B cell (primary cell): ENCODE measurements around the gene NHEJ1. TPM values are rescaled to one million over a fixed set of nuclear protein-coding genes. Genes with fewer than 3 reads are reported as not detected.

Source experiments
- ATAC-seq: fragments of 200-7000 bp; cut with Tn5 transposase; one replicate; pipeline ENCODE4 v1.10.0; 2021; ENCODE audit warnings: low read depth, mild to moderate bottlenecking, moderate number of reproducible peaks, moderate library complexity
- CTCF ChIA-PET: fragments of 350-600 bp; sonication (Branson Sonifier 250); formaldehyde crosslinking; loops from one replicate; lab custom pipeline; 2021; ENCODE audit warnings: antibody characterized with exemption, inconsistent platforms; lab: Charles Lee
- POLR2A ChIA-PET: fragments of 350-600 bp; sonication (Branson Sonifier 250); formaldehyde crosslinking; loops from one replicate; lab custom pipeline; 2021; ENCODE audit warnings: antibody characterized with exemption; lab: Charles Lee
- DNase-seq: peaks from one replicate; pipeline ENCODE4 v3.0.0; 2013
- H2AFZ ChIP-seq: 2 replicates; pipeline ENCODE4 v1.6.1; 2012; ENCODE audit warnings: mild to moderate bottlenecking, low read depth, low read length; ENCODE audit not compliant: insufficient read depth, poor library complexity, severe bottlenecking
- H3K27ac ChIP-seq, 2 donors: 1 replicate in 1 of 2; 2 replicates in 1 of 2; pipeline ENCODE4 v1.5.1; 2012 to 2013; ENCODE audit warnings: low read length in 2 of 2, mild to moderate bottlenecking in 2 of 2, moderate library complexity in 1 of 2
- H3K27me3 ChIP-seq, 4 experiments: fragments of 200-600 bp in 1 of 4; sonication (generic) in 1 of 4; replicated peaks in 1 of 4; 1 replicate in 2 of 4; 2 replicates in 2 of 4; pipeline versions ENCODE4 v1.6.1 to v1.7.0; 2013 to 2016; ENCODE audit warnings: low read length in 3 of 4, mild to moderate bottlenecking in 2 of 4, mixed read lengths in 1 of 4, moderate library complexity in 1 of 4; ENCODE audit not compliant: insufficient read depth in 4 of 4, control insufficient read depth in 3 of 4; ENCODE audit errors: control extremely low read depth in 1 of 4
- H3K36me3 ChIP-seq, 2 experiments: replicated peaks in 1 of 2; 1 replicate in 1 of 2; 2 replicates in 1 of 2; pipeline versions ENCODE4 v1.6.1 to v1.7.1; 2013; ENCODE audit warnings: low read length in 1 of 2; ENCODE audit not compliant: insufficient read depth in 2 of 2, control insufficient read depth in 1 of 2; ENCODE audit errors: control extremely low read depth in 1 of 2, extremely low read depth in 1 of 2
- H3K4me1 ChIP-seq, 2 donors: fragments of 200-600 bp in 1 of 2; sonication (generic) in 1 of 2; 1 replicate in 1 of 2; 2 replicates in 1 of 2; pipeline versions ENCODE4 v1.5.1 to v1.6.1; 2013 to 2017; ENCODE audit warnings: low read length in 2 of 2; ENCODE audit not compliant: control insufficient read depth in 2 of 2, insufficient read depth in 2 of 2
- H3K4me2 ChIP-seq: replicated peaks from 2 replicates; pipeline ENCODE3; 2012; ENCODE audit warnings: mild to moderate bottlenecking, low read depth, low read length; ENCODE audit not compliant: poor library complexity, severe bottlenecking
- H3K4me3 ChIP-seq, 5 experiments: fragments of 200-600 bp in 1 of 5; sonication (generic) in 1 of 5; 1 replicate in 3 of 5; 2 replicates in 2 of 5; pipeline versions ENCODE4 v1.5.1 to v1.7.0; 2011 to 2016; ENCODE audit warnings: low read length in 4 of 5, mild to moderate bottlenecking in 4 of 5, low read depth in 2 of 5, control low read depth in 1 of 5, moderate library complexity in 1 of 5; ENCODE audit not compliant: insufficient read depth in 1 of 5; ENCODE audit errors: control extremely low read depth in 1 of 5, extremely low read depth in 1 of 5
- H3K79me2 ChIP-seq: fragments of 200-600 bp; sonication (generic); one replicate; pipeline ENCODE4 v1.6.0; 2016; ENCODE audit warnings: low read length; ENCODE audit not compliant: control insufficient read depth, insufficient read depth
- H3K9ac ChIP-seq: fragments of 200-600 bp; sonication (generic); 2 replicates; pipeline ENCODE4 v1.6.1; 2017; ENCODE audit warnings: mild to moderate bottlenecking, low read length, moderate library complexity
- H3K9me3 ChIP-seq, 3 donors: one replicate each; pipeline versions ENCODE4 v1.6.1 to v1.7.1; 2013; ENCODE audit warnings: low read length in 2 of 3; ENCODE audit not compliant: control insufficient read depth in 2 of 3, insufficient read depth in 1 of 3; ENCODE audit errors: control extremely low read depth in 1 of 3
- H4K20me1 ChIP-seq: 2 replicates; pipeline ENCODE4 v1.6.0; 2012; ENCODE audit warnings: mild to moderate bottlenecking, low read length; ENCODE audit not compliant: insufficient read depth, control insufficient read depth, poor library complexity, severe bottlenecking
- H3K27ac Mint-ChIP-seq: one replicate; pipeline ENCODE4 v1.8.0; 2021; ENCODE audit warnings: mixed read lengths
- H3K27me3 Mint-ChIP-seq: one replicate; pipeline ENCODE4 v1.8.0; 2021; ENCODE audit warnings: mixed read lengths
- H3K4me1 Mint-ChIP-seq: one replicate; pipeline ENCODE4 v1.8.0; 2021; ENCODE audit warnings: mixed read lengths
- H3K4me3 Mint-ChIP-seq: one replicate; pipeline ENCODE4 v1.8.0; 2021; ENCODE audit warnings: mixed read lengths
- H3K9me3 Mint-ChIP-seq: one replicate; pipeline ENCODE4 v1.8.0; 2022; ENCODE audit warnings: mixed read lengths; ENCODE audit not compliant: insufficient read depth
- EZH2 ChIP-seq: IDR thresholded peaks from 2 replicates; pipeline ENCODE4 v1.6.1; 2012; ENCODE audit warnings: borderline replicate concordance, low read depth, mild to moderate bottlenecking, moderate library complexity, low read length; ENCODE audit not compliant: insufficient read depth, poor library complexity, severe bottlenecking
- WGBS: methylation state at CpG from one replicate; pipeline ENCODE4 v1.1.5; 2013; ENCODE audit warnings: missing lambda C conversion rate; ENCODE audit not compliant: insufficient coverage; 5-methylcytosine and 5-hydroxymethylcytosine counted together
- intact Hi-C: fragments of 100-400 bp; cut with micrococcal nuclease; formaldehyde crosslinking; loops from one replicate; pipeline ENCODE4 v1.10.0; 2022
- polyA plus RNA-seq: library from polyadenylated mRNA; depleted of rRNA; stranded (reverse); fragments of >200 nt; gene quantifications from 2 replicates; pipeline ENCODE4 v1.2.3, GENCODE V29; 2012
- total RNA-seq, 2 donors: library from RNA; stranded (reverse); fragments of 120-200 nt in 1 of 2; gene quantifications; 1 replicate in 1 of 2; 2 replicates in 1 of 2; pipeline versions ENCODE4 v1.2.3 to v1.2.4, GENCODE V29; 2013 to 2022
- TF ChIP-seq, protein P1 (sequence below): fragments of 200-600 bp; IDR thresholded peaks from one replicate; pipeline ENCODE4 v1.8.0; 2022; ENCODE audit warnings: antibody characterized with exemption, mild to moderate bottlenecking

NHEJ1 gene
- total and polyA plus RNA-seq, 2 donors (not counting 1 experiment from before 2014, with no cell fraction given), result 14.9 to 25.0 TPM

- Mint-ChIP-seq H3K27ac (peak within 1 kb of the TSS; percentile 99), H3K9me3 (no peaks in the 10 kb centered on the region), H3K27me3 (no peaks in the 10 kb centered on the region), H3K4me3 (peak within 1 kb of the TSS; percentile 99), H3K4me1 (peaks cover 46% of the 10 kb centered on the region)
- peak within 1 kb of the TSS; percentile 87 to 97 (median 95) for H3K4me3 ChIP-seq
- H3K4me2 ChIP-seq, result peak within 1 kb of the TSS; percentile 83
- peaks cover 56% of the 10 kb centered on the region for H3K79me2 ChIP-seq
- ATAC-seq, result peak; percentile 44
- no peaks in the 10 kb centered on the region for H3K9me3 ChIP-seq
- no peaks in the 10 kb centered on the region for H3K27me3 ChIP-seq
- H2AFZ ChIP-seq, result peak within 1 kb of the TSS; percentile 83
- TF ChIP-seq, protein P1, sequence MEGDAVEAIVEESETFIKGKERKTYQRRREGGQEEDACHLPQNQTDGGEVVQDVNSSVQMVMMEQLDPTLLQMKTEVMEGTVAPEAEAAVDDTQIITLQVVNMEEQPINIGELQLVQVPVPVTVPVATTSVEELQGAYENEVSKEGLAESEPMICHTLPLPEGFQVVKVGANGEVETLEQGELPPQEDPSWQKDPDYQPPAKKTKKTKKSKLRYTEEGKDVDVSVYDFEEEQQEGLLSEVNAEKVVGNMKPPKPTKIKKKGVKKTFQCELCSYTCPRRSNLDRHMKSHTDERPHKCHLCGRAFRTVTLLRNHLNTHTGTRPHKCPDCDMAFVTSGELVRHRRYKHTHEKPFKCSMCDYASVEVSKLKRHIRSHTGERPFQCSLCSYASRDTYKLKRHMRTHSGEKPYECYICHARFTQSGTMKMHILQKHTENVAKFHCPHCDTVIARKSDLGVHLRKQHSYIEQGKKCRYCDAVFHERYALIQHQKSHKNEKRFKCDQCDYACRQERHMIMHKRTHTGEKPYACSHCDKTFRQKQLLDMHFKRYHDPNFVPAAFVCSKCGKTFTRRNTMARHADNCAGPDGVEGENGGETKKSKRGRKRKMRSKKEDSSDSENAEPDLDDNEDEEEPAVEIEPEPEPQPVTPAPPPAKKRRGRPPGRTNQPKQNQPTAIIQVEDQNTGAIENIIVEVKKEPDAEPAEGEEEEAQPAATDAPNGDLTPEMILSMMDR, result peak; percentile 55
- no peak for TF ChIP-seq EZH2
- H3K9ac ChIP-seq, result peak within 1 kb of the TSS; percentile 97
- peak; percentile 97 for DNase-seq
- peaks cover 17 to 48% of the 10 kb centered on the region in 2 donors for H3K4me1 ChIP-seq
- under 1% methylated on average over 62 of the region's 67 CpGs for whole genome bisulfite sequencing
- ChIA-PET POLR2A (interaction anchor here (0.5 to 4.0 kb wide), 10 partner anchors 13 to 297 kb away, joined by 3 to 46 read pairs (median 4); partner anchors contain the start of genes ANKZF1, ATG9A, DNAJB2 and TUBA4A), CTCF (interaction anchor here (1.0 to 8.6 kb wide), 4 partner anchors 18 to 119 kb away, joined by 3 to 136 read pairs (median 12); partner anchors contain the start of genes NHEJ1 and TUBA4A)
- peak within 1 kb of the TSS; percentile 94 to 97 for H3K27ac ChIP-seq
- peaks cover 60% of the 10 kb centered on the region for H4K20me1 ChIP-seq
- intact Hi-C loops, result loop anchor here (1.0 to 5.0 kb wide), 11 partner anchors 29 to 960 kb away; partner anchors contain the start of genes ABCB6, ARPC2, CNOT9 and GLB1L
- peaks cover 3 to 58% of the 10 kb centered on the region in 2 experiments for H3K36me3 ChIP-seq
Measured at GRCh38 chr2:219177552-219178376, 17.1 kb upstream of the NHEJ1 start, which contains the start of gene RETREG2. Gene RETREG2 (plus strand): TSS chr2:219178275. CDS start chr2:219178353, 78 bp downstream.
